Measurements from ENCODE around the gene KLHDC8B. TPM values are rescaled to one million over a fixed set of nuclear protein-coding genes. Genes with fewer than 3 reads are reported as not detected.

KLHDC8B gene
- total RNA-seq, 1 experiment from 2014 or later, result 7.4 TPM

DNA sequence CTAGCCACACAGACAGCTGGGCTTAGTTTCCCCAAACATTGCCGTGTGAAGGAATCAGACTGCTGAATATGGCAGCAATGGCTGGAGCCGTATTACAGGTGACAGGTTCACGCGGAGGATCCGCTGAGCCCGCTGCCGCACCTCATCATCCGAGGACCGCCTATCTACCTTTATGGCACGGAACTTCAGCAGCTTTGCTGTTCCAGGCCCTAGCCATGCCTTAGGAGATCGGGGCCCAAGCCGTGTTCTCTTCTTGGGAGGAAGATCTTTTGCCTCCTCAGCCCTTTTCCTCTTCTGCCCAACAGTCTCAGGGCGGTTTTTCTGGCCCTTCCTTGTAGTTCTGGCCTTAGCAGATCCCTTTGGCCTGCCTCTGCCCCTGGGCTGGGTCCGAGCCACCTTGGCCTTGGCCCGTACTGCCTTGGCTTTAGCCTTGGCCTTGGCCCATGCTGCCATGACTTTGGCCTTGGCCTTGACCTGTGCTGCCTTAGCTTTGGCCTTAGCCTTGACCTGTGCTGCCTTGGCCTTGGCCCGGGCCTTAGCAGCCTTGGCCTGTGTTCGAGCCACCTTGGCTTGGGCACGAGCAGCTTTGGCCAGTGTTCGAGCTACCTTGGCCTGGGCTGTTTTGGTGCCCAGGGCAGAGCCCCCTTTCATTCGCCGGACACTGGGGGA lies 8.5 kb upstream of the KLHDC8B start:
- Mint-ChIP-seq H3K27ac (ENCODE audit: unreplicated experiment) (no peak overlapping the region), H3K4me3 (ENCODE audit: unreplicated experiment) (no peak overlapping the region), H3K4me1 (ENCODE audit: low read depth, unreplicated experiment) (peaks cover 10% of the 10 kb centered on the region), H3K27me3 (ENCODE audit: insufficient read depth, unreplicated experiment) (no peaks in the 10 kb centered on the region), H3K9me3 (ENCODE audit: unreplicated experiment) (no peaks in the 10 kb centered on the region), H3K36me3 (ENCODE audit: insufficient read depth, unreplicated experiment) (peaks cover 20% of the 10 kb centered on the region)
- Histone ChIP-seq H3K27me3 (replicated peaks; ENCODE audit: control insufficient read depth, insufficient read depth, low read length) (no peaks in the 10 kb centered on the region), H3K4me1 (peaks cover 6% of the 10 kb centered on the region), H3K9me3 (peaks cover 8% of the 10 kb centered on the region), H3K36me3 (ENCODE audit: control insufficient read depth, insufficient read depth, low read length) (0 out of 2 replicates have a peak, but pooled peaks cover 2% of the 10 kb centered on the region), H3K4me3 (ENCODE audit: low read depth, low read length) (no peak overlapping the region)
- DNase-seq, result no peak
- intact Hi-C loops (cut with micrococcal nuclease; ENCODE audit: unreplicated experiment), result no loop called here
- BruUV-seq (replicated peaks), result no TSS peak
- POLR2A ChIA-PET, result no interaction called here
- TF ChIP-seq, protein P1, sequence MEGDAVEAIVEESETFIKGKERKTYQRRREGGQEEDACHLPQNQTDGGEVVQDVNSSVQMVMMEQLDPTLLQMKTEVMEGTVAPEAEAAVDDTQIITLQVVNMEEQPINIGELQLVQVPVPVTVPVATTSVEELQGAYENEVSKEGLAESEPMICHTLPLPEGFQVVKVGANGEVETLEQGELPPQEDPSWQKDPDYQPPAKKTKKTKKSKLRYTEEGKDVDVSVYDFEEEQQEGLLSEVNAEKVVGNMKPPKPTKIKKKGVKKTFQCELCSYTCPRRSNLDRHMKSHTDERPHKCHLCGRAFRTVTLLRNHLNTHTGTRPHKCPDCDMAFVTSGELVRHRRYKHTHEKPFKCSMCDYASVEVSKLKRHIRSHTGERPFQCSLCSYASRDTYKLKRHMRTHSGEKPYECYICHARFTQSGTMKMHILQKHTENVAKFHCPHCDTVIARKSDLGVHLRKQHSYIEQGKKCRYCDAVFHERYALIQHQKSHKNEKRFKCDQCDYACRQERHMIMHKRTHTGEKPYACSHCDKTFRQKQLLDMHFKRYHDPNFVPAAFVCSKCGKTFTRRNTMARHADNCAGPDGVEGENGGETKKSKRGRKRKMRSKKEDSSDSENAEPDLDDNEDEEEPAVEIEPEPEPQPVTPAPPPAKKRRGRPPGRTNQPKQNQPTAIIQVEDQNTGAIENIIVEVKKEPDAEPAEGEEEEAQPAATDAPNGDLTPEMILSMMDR (IDR thresholded peaks at IDR 0.05; ENCODE audit: insufficient read depth in 1 of 2, low read depth in 1 of 2, low read length in 1 of 2, severe bottlenecking in 1 of 2, unreplicated experiment in 1 of 2), result no peak
- CTCF ChIA-PET, result no interaction called here

DNA sequence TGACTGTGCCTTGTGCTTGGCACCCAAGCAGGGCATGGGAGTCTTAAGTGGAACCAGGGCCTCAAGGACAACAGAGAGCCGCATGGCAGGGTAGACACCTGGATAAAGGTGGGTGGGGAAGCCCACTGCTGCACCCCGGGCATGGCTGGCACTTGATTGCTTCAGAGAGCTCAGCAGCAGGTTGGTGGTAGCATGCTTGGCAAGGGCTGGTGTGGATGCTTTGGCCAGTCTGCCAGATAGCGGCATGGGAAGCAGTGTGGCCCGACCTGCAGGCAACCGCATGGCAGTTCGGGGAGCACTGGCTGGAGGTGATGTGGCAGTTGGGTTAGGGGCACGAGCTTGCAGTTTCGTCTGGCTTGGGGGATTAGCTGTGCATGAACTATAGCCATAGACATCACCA lies 7.8 kb upstream of the KLHDC8B start:
- no peak overlapping the region for H3K4me3 ChIP-seq (ENCODE audit: low read depth, low read length)
- peak overlapping the region; percentile 2 for H3K4me3 Mint-ChIP-seq (ENCODE audit: unreplicated experiment)
- no peaks in the 10 kb centered on the region for H3K9me3 Mint-ChIP-seq (ENCODE audit: unreplicated experiment)
- H3K4me1 ChIP-seq, result peaks cover 6% of the 10 kb centered on the region
- ChIA-PET CTCF (no interaction called here), POLR2A (no interaction called here)
- H3K9me3 ChIP-seq, result peaks cover 8% of the 10 kb centered on the region
- peaks cover 10% of the 10 kb centered on the region for H3K4me1 Mint-ChIP-seq (ENCODE audit: low read depth, unreplicated experiment)
- no TSS peak for BruUV-seq (replicated peaks)
- peaks cover 20% of the 10 kb centered on the region for H3K36me3 Mint-ChIP-seq (ENCODE audit: insufficient read depth, unreplicated experiment)
- no peak overlapping the region for H3K27ac Mint-ChIP-seq (ENCODE audit: unreplicated experiment)
- TF ChIP-seq, protein P1 (IDR thresholded peaks at IDR 0.05; ENCODE audit: insufficient read depth in 1 of 2, low read depth in 1 of 2, low read length in 1 of 2, severe bottlenecking in 1 of 2, unreplicated experiment in 1 of 2), result no peak
- DNase-seq, result no peak
- no peaks in the 10 kb centered on the region for H3K27me3 ChIP-seq (replicated peaks; ENCODE audit: control insufficient read depth, insufficient read depth, low read length)
- intact Hi-C loops (cut with micrococcal nuclease; ENCODE audit: unreplicated experiment), result no loop called here
- H3K36me3 ChIP-seq (ENCODE audit: control insufficient read depth, insufficient read depth, low read length), result 0 out of 2 replicates have a peak, but pooled peaks cover 2% of the 10 kb centered on the region
- H3K27me3 Mint-ChIP-seq (ENCODE audit: insufficient read depth, unreplicated experiment), result no peaks in the 10 kb centered on the region

- Histone ChIP-seq H3K9me3 (peaks cover 8% of the 10 kb centered on the region), H3K4me1 (peaks cover 6% of the 10 kb centered on the region), H3K27me3 (replicated peaks; ENCODE audit: control insufficient read depth, insufficient read depth, low read length) (no peaks in the 10 kb centered on the region), H3K4me3 (ENCODE audit: low read depth, low read length) (peak overlapping the region; percentile 92), H3K36me3 (ENCODE audit: control insufficient read depth, insufficient read depth, low read length) (0 out of 2 replicates have a peak, but pooled peaks cover 2% of the 10 kb centered on the region)
- TF ChIP-seq, protein P1 (IDR thresholded peaks at IDR 0.05; ENCODE audit: insufficient read depth in 1 of 2, low read depth in 1 of 2, low read length in 1 of 2, severe bottlenecking in 1 of 2, unreplicated experiment in 1 of 2), result no peak
- Mint-ChIP-seq H3K4me3 (ENCODE audit: unreplicated experiment) (peak overlapping the region; percentile 86), H3K27ac (ENCODE audit: unreplicated experiment) (peak overlapping the region; percentile 90), H3K27me3 (ENCODE audit: insufficient read depth, unreplicated experiment) (no peaks in the 10 kb centered on the region), H3K4me1 (ENCODE audit: low read depth, unreplicated experiment) (peaks cover 17% of the 10 kb centered on the region), H3K9me3 (ENCODE audit: unreplicated experiment) (no peaks in the 10 kb centered on the region), H3K36me3 (ENCODE audit: insufficient read depth, unreplicated experiment) (peaks cover 20% of the 10 kb centered on the region)
- POLR2A ChIA-PET, result no interaction called here
- CTCF ChIA-PET, result interaction anchor here (0.6 to 1.2 kb wide), 2 partner anchors 175 to 350 kb away, joined by 4 to 5 read pairs; partner anchors contain the start of gene USP4
- BruUV-seq (replicated peaks), result TSS peak; percentile 58
- intact Hi-C loops (cut with micrococcal nuclease; ENCODE audit: unreplicated experiment), result no loop called here
- no peak for DNase-seq
Observed at GRCh38 chr3:49164983-49165720, 6.2 kb upstream of the KLHDC8B start.

Measured in Caco-2 (cell line).